Measurements from ENCODE around the gene HAUS8.
A peak's percentile ranks its signal among the peaks of the same experiment; 100 is the strongest.
"Not testable (repeated sequence)": the region's sequence is repeated elsewhere in the genome, so short reads cannot be mapped to it uniquely, and the experiment has no call there.

Gene HAUS8

GRCh38 chr19:17075035-17075863 is at the start of gene HAUS8, which contains the start of gene MYO9B:
HAUS8 (minus strand) TSS chr19:17075452; CDS start chr19:17075422, 30 bp downstream.
MYO9B (plus strand) TSS chr19:17075777; CDS start chr19:17101718, 25,941 bp downstream.
- FAIRE-seq (no peak), DNase-seq (ENCODE audit: low spot score) (peak; percentile 95)

GRCh38 chr19:17124025-17124424 is 48.8 kb upstream of the HAUS8 start:
- FAIRE-seq (no peak), DNase-seq (ENCODE audit: low spot score) (no peak)

DNA sequence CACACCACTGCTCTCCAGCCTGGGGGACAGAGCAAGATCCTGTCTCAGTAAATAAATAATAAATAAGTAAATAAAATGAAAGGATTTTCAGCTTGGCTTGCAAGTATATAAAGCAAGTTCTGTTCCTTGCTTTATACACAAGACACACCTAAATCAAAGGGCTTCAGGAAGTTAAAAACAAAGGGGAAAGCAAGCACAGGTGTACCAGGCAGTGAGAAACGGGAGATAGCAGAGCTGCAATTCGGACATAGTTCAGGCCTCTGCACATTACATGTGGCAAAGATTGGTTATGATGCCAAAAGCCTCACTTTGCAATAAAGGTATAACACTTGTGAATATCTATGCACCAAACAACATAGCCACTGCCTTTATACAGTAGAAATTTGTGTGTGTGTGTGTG is 47.8 kb upstream of the HAUS8 start:
- DNase-seq (ENCODE audit: low spot score) (no peak), FAIRE-seq (no peak)

DNA sequence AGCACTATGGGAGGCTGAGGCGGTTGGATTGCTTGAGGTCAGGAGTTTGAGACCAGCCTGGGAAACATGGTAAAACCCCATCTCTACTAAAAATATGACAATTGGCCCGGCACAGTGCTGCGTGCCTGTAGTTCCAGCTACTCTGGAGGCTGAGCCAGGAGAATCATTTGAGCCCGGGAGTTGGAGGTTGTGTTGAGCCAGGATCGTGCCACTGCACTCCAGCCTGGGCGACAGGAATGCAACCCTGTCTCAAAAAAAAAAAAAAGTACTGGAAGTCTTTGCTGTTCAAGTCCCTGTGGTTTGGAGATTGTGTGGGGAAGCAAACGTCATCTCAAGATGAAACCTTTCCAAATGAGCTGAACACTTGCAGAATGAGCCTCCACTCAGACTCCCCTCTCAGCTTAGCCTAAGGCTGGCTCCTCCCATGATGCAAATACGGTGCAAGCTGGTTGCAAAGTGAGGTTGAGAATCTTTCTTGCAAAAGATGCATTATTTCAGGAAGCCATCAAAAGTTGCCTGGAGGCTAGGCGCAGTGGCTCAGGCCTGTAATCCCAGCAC is 46.6 kb upstream of the HAUS8 start:
- no peak for DNase-seq (ENCODE audit: low spot score)
- no peak for FAIRE-seq

GRCh38 chr19:17118957-17119356 is 43.7 kb upstream of the HAUS8 start:
- no peak for DNase-seq (ENCODE audit: low spot score)
- no peak for FAIRE-seq

- no peak for DNase-seq (ENCODE audit: low spot score)
- no peak for FAIRE-seq
These were observed 41.9 kb upstream of the HAUS8 start for GRCh38 chr19:17116996-17117702.

DNA sequence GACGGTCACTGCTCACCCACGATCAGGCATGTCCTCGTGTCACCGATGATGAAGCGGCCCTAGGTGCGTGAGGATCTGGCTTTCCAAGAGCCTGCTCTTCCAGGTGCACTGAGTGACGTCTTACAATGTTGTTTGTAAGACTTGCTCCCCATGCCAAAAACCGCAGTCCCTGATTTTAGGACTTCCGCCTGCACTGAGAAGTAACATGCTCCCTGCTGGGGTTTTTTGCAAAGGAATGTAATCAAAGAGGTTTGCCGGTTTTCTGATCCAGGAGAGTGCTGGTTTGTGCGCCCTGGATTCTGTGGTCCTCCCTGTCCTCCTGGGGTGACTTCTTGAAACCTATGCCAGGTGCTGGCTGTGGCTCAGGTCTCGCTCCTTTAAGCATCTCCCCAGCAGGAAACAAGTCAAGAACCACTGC is 39.2 kb upstream of the HAUS8 start:
- DNase-seq (ENCODE audit: low spot score), result no peak
- FAIRE-seq, result no peak

DNA sequence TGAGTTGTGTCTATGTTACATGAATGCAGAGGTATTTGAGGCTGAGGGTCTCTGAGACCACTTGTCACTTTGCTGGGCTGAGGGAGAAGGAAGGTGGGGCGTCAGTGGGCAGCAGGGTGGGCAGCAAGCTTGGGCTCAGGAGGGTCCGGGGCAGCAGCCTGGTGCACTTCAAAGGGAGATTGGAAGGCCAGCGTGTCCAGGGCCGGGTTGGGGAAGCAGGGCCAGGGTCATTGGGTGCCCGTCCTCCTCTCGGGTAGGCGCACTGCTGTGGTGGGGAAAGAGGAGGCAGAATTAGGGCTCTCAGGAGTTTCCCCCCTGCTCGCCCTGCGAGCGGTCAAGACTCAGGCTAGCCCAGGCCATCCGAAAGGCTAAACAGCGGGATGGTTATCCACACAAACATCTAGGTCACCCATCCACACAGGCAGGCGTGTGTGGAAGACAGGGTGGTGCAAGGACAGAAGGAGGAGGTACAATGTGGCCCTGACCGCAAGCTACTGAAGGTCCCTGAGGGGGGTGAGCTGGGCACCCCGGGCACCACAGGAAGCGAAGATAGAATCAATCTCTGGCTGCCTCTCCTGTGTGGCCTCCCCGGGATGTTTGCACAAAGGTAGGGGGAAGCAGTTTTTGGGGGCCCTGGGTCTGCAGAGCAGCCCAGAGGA is 38.0 kb upstream of the HAUS8 start:
- no peak for FAIRE-seq
- no peak for DNase-seq (ENCODE audit: low spot score)

DNA sequence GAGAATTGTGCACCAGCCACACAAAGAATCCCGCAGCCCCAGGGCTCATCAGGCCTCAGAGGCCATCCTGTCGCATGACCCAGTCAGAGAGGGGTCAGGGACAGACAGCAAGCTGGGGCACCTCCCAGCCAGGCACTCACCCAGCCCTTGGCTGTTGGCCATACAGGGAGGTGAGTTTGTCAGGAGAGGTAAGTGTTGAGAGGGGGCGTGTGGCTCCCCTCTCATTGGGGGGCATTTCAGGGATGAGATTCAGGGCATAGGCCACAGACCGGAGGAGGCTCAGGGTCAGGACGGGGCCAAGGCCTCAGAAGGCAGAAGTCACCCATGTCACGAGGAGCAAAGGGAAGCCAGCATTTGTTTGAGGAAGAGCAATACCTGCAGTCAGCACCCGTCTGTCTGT is 37.4 kb upstream of the HAUS8 start:
- FAIRE-seq (no peak), DNase-seq (ENCODE audit: low spot score) (no peak)

- DNase-seq (ENCODE audit: low spot score), result no peak
- no peak for FAIRE-seq
These were observed 37.0 kb upstream of the HAUS8 start for GRCh38 chr19:17112271-17112670.

GRCh38 chr19:17111766-17112165 is 36.5 kb upstream of the HAUS8 start:
- FAIRE-seq (no peak), DNase-seq (ENCODE audit: low spot score) (no peak)

GRCh38 chr19:17110599-17110966 is 35.3 kb upstream of the HAUS8 start:
- DNase-seq (ENCODE audit: low spot score) (no peak), FAIRE-seq (no peak)

GRCh38 chr19:17109962-17110598 is 34.8 kb upstream of the HAUS8 start:
- DNase-seq (ENCODE audit: low spot score) (no peak), FAIRE-seq (no peak)

DNA sequence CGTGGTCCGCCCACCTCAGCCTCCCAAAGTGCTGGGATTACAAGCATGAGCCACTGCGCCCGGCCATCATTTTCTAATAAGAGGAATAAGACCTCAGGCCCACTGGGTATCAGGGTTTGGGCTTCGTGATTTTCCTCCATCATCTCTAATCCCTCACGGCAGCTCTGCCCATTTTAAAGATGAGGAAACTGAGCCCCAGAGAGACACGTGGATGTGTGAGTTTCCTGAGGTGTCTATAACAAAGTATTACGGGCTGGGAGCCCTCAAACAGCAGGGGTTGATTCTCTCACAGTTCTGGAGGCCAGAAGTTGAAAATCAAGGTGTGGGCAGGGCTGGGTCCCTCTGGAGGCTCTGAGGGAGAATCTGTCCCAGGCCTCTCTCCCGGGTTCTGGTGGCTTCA is 34.0 kb upstream of the HAUS8 start:
- DNase-seq (ENCODE audit: low spot score) (no peak), FAIRE-seq (no peak)

- no peak for DNase-seq (ENCODE audit: low spot score)
- FAIRE-seq, result no peak
These were observed 33.2 kb upstream of the HAUS8 start for GRCh38 chr19:17108453-17108784.

DNA sequence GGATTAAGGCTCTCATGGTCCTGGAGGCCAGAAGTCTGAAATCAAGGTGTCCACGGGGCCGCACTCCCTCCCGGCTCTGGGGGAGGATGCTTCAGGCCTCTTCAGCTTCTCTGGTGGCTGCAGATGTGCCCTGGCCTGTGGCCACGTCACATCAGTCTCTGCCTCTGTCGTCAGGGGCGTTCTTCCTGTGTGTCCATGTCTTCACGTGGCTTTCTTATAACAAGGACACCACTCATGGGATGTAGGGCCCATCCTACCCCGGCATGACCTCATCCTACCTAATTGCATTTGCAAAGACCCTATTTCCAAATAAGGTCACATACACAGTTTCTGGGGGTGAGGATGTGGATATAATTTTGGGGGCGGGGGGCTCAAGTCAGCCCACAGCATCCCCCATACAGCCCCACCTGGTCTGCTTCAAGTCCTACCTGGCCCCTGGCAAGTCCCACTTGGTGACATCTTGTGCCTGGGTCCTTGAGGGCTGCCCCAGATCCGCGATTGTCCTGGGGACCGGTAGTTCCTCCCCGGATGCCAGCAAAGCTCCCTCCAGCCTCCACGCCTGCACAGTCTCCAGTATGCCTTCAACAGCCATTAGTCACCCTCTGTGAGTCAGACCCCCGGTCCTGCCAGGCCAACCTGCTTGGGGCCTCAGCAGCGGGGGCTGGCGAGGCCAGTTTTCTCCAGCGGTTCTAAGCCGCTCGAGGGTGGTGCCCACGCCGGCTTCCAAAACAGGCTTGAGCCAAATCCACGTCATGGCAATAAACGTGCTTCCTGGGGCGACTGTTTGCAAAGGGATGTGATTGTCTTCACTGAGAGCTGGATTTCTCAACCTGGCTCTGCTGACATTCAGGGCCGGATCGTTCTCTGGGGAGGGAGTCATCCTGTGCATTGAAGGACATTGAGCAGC is 32.5 kb upstream of the HAUS8 start:
- FAIRE-seq (no peak), DNase-seq (ENCODE audit: low spot score) (peak; percentile 91)

- DNase-seq (ENCODE audit: low spot score); FAIRE-seq: not testable (repeated sequence)
These were observed 31.7 kb upstream of the HAUS8 start for GRCh38 chr19:17106964-17107363.

GRCh38 chr19:17105556-17105955 is 30.3 kb upstream of the HAUS8 start:
- DNase-seq (ENCODE audit: low spot score) (no peak), FAIRE-seq (no peak)

- FAIRE-seq, result no peak
- no peak for DNase-seq (ENCODE audit: low spot score)
These were observed 29.4 kb upstream of the HAUS8 start for GRCh38 chr19:17104679-17105078.

GRCh38 chr19:17103177-17103576 is 27.9 kb upstream of the HAUS8 start:
- FAIRE-seq (no peak), DNase-seq (ENCODE audit: low spot score) (no peak)

Data from urothelium cell line (cell line).